G401.6 (cell line): Measurements from ENCODE around the gene PIK3C2G.
"Not testable (repeated sequence)": the region's sequence is repeated elsewhere in the genome, so short reads cannot be mapped to it uniquely, and the experiment has no call there.

Experiments
- FAIRE-seq: peaks from 2 replicates; lab custom pipeline; 2012; peaks lifted over from hg19 to GRCh38; lab: Jason Lieb, UNC

PIK3C2G gene

DNA sequence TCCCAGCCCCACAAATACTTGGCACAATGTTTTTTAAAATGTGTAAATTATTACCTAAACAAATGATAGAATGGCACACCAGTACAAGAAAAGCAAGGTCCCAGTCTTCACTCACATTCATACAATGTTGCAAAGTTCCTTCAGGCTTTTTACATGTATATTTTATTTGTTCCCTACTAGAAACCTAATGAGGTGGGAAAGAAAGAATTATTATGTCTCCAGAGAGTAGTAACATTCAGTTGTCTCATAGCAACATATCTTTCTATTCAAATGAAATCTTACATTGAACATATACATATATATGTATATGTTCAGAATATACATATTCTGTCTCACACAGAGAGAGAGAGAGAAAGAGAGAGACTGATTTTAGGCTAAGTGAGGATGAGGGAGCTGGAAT, 391.3 kb downstream of the PIK3C2G start:
- no peak for FAIRE-seq

DNA sequence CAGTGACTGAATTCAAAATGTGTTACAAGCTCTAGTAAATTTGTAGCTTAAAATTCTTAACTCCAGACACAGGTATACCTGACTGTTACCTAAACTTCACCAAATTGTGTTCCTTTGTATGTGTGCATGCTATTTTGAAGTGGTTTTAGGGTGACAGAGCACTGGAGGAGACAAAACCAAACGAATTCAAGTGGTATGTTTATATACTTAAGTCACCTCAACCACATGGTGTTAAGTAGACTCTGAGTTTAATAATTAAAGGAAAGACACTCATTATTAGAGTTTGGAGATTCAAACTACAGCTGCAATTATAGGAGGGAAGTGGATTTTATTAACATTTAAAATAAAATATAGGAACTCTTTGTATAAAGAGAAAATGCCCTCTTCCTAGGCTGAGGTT, 392.1 kb downstream of the PIK3C2G start:
- FAIRE-seq = no peak

DNA sequence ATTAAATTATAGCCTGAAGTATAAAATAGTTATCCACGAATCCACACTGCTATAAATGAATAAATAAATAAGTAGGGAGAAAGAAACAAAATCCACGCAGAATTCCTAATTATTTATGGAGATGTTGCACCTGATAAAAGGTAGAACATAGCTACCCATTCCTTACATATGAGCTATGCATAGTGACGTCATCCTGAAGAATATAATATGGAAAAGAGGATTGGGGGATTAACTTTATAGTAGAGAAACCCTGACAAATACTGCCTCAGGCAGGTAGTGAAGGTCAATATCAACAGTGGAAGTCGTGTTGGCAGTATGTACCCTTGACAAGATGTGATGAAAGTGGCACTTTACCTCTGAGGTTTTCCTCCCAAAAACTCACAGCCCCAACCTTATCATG, 394.0 kb downstream of the PIK3C2G start:
- no peak for FAIRE-seq

DNA sequence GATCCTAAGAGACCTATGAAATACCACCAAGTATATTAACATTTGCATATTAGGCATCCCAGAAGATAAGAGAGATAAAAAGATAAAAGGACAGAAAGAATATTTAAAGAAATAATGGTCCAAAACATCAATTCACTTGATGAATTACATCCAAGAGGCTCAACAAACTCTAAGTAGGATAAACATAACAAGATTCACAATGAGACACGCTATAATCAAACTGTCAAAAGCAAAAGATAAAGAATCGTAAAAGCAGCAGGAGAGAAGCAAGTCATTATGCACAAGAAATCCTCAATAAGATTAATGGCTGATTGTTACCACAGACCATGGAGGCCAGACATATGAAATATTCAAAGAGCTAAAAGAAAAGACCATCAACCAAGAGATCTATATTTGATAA, 396.9 kb downstream of the PIK3C2G start:
- no peak for FAIRE-seq

DNA sequence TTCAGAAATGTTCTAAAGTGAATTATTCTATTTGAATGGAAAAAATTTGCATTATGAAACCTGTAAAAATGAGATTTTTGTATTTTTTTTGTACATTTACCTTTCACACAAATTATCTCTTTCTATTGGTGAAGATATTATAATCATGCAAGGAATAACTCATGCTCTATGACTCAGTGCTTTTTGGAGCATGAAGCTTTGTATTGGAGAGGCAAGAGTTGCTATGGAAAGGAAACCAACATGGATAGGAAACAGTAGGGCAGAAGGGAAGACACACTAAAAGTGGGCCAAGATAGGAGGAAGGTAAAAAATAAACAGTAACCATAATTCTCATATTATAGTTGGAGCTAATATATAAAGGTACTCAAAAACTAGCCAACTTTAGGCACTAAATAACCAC, 397.5 kb downstream of the PIK3C2G start:
- FAIRE-seq = no peak

DNA sequence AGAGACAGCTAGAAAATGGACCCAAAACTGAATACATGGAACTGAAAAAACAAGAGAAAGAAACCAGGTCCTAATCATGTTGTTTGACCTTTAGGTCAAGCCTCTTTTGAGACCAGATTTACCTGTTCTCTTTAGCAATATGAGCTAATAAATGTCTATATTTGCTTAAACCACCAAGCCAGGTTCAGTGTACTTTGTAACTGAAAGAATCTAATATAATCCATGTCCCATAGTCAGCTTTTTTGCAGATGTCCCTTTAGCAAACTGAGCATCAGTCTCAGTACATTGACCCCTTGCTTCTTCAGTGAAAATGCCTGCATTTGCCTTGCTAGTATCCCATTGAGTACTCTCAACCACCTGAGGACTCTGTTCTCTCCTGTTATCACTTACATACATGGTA, 414.8 kb downstream of the PIK3C2G start:
- no peak for FAIRE-seq

DNA sequence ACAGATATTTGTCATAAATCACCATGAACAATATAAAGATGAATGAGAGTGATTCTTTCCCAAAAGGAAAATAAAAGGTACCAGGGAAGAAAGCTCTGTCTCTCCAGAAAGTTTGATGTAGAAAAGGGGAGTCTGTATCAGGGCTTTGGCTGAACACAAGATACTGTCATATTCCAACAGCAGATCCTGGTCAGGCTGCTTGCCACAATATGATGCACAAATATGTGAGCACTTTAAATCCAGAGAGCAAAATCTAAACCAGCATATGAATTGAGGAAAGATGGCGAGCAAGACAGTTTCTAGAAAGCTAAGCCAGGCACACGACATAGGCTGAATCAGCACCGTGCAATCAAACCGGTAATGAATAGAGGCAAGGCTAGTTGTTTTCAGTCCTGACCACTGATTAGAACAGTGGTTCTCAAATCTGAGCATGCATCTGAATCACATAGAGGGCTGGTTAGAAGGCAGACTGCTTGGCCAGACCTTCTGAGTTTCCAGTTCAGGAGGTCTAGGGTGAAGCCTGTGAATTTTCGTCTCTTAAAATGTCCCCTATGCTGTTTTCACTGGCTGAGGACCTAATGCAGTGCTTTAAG, 415.8 kb downstream of the PIK3C2G start:
- FAIRE-seq = no peak

DNA sequence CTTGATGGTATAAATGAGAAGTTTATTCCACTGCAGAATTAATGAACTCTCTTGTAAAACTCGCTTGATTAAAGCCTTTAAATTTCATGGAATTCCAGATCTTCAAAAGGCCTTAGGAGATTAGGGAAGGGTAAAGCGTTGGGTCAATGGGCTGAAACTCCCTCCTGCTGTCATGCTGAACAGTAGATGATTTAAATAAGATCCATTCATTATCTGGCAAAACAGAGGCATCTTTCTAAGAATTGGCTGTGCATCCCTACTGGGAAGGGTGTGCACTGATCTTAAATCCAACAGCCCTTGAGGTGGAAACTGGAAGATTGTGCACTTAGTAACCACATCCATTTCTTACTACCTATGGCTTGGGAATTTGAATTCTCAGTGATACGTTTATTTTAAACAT, 420.5 kb downstream of the PIK3C2G start:
- no peak for FAIRE-seq

DNA sequence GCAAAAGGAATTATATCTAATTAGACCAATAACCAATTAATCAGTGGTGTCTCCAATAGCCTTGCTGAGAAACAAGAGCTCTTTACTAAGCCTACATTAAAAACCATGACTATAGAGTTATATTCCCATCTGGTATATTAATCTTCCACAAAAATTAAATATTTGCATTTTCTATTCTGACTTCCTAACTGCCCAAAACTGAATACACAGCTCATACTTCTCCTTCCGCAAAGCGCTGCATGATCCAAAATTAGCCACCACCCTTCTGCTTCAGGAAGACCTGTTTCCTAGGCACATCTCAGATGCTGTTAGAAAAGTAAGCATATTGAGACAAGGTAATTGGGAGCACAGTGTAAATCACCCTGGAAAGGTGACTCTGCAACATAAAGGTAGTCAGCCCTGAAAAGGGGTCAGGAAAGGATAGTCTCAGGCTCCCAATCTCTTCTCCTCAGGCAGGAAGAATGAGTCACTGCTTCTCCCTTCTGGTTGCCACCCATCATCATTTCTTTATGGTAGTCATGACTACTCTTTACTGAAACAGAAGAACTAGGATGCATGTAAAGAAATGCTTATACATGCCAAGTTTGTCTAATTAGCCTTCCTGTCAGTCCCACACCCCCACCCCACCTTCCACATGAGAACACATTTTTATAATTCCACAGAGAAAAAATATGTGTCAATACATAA, 422.2 kb downstream of the PIK3C2G start:
- FAIRE-seq = no peak

DNA sequence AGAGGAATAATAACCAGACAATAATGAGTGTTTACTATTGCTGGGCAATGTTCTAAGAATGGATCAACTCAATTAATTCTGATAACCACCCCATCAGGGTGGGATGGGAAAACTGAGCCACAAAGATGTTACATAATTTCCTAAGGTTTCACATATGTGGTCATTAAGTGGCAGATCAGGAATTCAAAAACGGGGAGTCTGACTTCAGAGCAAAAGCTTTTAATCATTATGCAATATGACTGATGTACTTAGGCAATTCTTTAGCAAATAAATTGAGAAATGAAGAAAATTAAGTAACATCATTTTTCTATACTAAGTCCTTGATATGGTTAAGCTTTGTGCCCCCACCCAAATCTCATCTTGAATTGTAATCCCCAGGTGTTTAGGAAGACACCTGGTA, 423.1 kb downstream of the PIK3C2G start:
- FAIRE-seq = no peak

DNA sequence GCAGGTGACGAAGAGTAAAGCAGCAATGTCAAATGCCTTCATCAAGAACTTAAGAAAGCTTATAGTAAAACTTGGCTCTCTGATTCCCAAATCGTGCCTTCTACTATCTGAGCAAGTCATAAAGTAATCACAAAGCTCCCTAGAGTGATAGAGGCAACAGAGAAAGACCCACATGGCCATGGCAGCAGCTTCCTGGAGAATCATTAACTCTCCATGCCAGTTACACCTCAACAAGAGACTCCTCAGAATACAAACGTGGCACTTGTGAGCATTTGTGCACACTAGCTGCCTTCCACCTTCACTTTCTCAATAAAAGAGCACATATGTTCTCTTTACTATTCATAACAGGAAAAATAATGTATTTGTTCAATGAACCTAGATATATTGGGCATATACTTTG, 428.5 kb downstream of the PIK3C2G start:
- FAIRE-seq = no peak

DNA sequence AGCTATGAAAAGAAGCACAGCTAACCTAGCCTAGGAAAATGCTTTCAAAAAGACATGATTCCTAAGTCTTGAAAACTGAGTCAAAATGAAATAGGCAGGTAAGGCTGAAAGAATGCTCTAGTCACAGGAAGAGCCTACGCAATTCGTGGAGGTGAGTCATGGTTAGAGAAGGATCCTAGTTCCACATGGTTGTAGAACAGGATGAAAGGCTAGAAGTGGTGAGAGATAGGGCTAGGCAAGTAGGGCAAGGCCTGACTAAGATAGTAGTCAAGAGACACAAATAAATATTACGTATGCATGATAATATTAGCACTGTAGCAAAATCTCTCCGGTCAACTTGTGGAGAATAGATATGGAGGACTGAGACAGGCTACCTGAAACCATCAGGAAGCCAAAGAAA, 429.3 kb downstream of the PIK3C2G start:
- no peak for FAIRE-seq

DNA sequence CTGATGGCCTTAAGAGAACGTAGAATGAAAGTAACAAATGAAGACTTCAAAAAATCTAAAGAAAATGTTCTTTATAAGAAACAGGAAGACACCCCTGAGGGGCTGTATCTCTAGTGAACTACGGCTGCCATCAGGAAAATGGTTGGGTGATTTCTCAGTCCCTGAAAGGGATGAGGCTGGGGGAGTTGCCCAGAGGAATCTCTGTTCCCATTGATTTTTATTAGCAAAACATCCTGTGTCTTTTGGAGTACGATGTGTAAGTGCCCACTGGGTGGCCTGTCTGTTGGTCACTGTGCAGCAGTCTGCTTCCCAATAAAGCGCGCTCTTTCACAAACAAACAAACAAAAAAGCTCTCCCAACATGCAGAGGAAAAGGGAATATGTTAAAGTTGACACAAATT, 432.7 kb downstream of the PIK3C2G start:
- not testable (repeated sequence) for FAIRE-seq

DNA sequence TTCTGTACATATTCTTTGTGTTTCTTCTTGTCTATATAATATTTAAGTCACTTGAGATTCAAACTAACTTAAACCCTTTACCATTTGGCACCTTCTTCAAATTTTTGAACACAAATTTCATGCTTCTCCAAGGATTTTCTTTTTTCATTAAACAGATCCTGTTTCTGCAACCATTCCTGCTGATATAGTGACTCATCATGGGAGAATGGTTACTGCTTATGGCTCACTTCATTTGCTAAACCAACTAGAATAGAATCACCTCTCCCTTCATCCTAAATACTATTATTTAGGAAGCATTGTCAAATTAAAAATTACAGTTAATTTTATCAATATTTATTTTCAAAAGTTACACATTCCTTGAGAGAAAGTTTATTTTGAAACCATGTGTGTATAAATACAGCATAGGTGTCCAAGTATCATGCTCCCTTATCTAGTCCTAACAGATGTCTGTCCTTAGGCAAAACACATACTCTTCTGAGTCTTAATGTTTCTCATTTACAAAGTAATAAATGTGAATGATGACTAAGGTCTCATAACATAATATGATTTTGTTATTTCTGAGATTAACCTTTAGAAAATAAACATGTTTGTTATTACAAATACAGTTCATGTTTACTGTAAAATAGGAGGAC, 435.8 kb downstream of the PIK3C2G start:
- FAIRE-seq = no peak
